Measurements from ENCODE around the gene C1S. TPM values are rescaled to one million over a fixed set of nuclear protein-coding genes. Genes with fewer than 3 reads are reported as not detected.
"Not testable (repeated sequence)": the region's sequence is repeated elsewhere in the genome, so short reads cannot be mapped to it uniquely, and the experiment has no call there.

C1S gene
- total RNA-seq, 1 experiment from 2014 or later = 32.4 TPM

DNA sequence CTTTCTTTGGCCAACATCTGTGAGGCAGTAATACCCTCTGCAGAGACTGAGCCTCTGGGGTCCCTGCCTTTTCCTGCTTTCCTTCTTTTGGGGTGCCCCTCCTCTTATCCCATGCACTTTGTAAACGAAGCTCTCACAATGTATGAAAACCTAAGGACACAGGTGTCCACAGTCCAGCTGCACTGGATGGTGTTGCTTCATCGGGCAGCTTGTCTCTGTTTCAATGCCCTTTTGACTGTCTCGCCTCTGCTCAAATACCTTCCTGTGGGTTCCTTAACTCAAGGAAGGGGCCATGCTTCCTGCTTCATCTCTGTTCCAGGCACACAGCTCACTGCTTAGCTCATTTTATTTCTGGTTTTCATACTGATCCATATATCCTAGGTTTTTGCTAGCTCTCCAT, 42.1 kb downstream of the C1S start:
- Histone ChIP-seq H3K9me3 (ENCODE audit: insufficient read depth, low read depth) (peaks cover 11% of the 10 kb centered on the region), H3K27me3 (ENCODE audit: insufficient read depth, low read depth) (no peaks in the 10 kb centered on the region), H3F3A (ENCODE audit: insufficient read depth, low read depth) (peaks cover 12% of the 10 kb centered on the region), H3K79me2 (ENCODE audit: low read depth) (peaks cover 22% of the 10 kb centered on the region), H3K27ac (no peak overlapping the region), H3K36me3 (ENCODE audit: low read depth) (peaks cover 20% of the 10 kb centered on the region), H2AFZ (no peak overlapping the region), H3K4me2 (no peak overlapping the region), H4K20me1 (ENCODE audit: insufficient read depth) (no peaks in the 10 kb centered on the region), H3K4me3 (no peak overlapping the region), H3K4me1 (replicated peaks; ENCODE audit: insufficient read depth) (peaks cover 20% of the 10 kb centered on the region), H3K9me2 (ENCODE audit: insufficient read depth) (no peaks in the 10 kb centered on the region)
- intact Hi-C loops (cut with micrococcal nuclease; ENCODE audit: unreplicated experiment) = no loop called here
- CTCF ChIA-PET = no interaction called here
- TF ChIP-seq, protein P1, sequence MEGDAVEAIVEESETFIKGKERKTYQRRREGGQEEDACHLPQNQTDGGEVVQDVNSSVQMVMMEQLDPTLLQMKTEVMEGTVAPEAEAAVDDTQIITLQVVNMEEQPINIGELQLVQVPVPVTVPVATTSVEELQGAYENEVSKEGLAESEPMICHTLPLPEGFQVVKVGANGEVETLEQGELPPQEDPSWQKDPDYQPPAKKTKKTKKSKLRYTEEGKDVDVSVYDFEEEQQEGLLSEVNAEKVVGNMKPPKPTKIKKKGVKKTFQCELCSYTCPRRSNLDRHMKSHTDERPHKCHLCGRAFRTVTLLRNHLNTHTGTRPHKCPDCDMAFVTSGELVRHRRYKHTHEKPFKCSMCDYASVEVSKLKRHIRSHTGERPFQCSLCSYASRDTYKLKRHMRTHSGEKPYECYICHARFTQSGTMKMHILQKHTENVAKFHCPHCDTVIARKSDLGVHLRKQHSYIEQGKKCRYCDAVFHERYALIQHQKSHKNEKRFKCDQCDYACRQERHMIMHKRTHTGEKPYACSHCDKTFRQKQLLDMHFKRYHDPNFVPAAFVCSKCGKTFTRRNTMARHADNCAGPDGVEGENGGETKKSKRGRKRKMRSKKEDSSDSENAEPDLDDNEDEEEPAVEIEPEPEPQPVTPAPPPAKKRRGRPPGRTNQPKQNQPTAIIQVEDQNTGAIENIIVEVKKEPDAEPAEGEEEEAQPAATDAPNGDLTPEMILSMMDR (conservative IDR thresholded peaks at IDR 0.05) = no peak
- no peak for TF ChIP-seq EZH2 (IDR thresholded peaks at IDR 0.05; ENCODE audit: low read depth)
- no TSS peak for BruUV-seq (replicated peaks)
- no peak for DNase-seq
- POLR2A ChIA-PET (ENCODE audit: unreplicated experiment) = no interaction called here

DNA sequence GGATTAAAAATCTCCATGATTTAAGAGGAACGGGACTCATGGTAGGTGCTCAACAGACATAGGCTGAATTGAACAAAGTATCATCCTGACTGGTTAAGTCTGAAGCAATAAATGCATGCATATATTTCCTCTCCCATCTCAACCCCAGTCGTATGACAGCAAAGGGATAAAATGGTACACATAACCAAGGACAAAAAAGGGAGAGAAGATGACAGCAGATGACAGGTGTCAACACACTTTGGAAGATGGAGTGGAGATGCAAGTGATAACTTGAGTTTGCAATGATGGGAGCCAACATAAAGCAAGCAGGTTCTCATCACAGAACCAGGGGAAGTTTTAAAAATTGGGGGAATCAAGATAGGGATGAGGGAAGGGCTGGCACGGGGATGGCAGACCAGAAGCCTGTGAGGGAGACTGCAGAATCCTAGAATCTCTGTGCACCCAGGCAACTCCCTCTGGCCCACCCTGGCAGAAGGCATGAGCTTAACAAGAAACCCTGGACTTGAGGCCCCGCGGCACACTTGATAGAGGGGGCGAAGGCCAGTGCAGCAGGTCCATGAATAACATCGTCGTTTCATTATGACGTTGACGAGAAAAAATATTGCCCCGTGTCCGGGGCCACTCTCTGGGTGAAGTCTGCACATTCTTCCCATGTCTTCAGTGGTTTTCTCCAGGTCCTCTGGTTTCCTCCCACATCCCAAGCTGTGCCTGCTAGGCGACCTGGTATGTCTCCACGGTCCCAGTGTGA, 43.5 kb downstream of the C1S start:
- Histone ChIP-seq H3K36me3 (ENCODE audit: low read depth) (peaks cover 20% of the 10 kb centered on the region), H3K9me2 (ENCODE audit: insufficient read depth) (no peaks in the 10 kb centered on the region), H3F3A (ENCODE audit: insufficient read depth, low read depth) (peaks cover 20% of the 10 kb centered on the region), H3K4me2 (no peak overlapping the region), H3K27ac (no peak overlapping the region), H3K79me2 (ENCODE audit: low read depth) (peaks cover 29% of the 10 kb centered on the region), H3K27me3 (ENCODE audit: insufficient read depth, low read depth) (no peaks in the 10 kb centered on the region), H4K20me1 (ENCODE audit: insufficient read depth) (no peaks in the 10 kb centered on the region), H2AFZ (no peak overlapping the region), H3K9me3 (ENCODE audit: insufficient read depth, low read depth) (peaks cover 11% of the 10 kb centered on the region), H3K4me3 (no peak overlapping the region), H3K4me1 (replicated peaks; ENCODE audit: insufficient read depth) (peaks cover 22% of the 10 kb centered on the region)
- ChIA-PET CTCF (no interaction called here), POLR2A (ENCODE audit: unreplicated experiment) (no interaction called here)
- no peak for DNase-seq
- TF ChIP-seq, protein P1 (conservative IDR thresholded peaks at IDR 0.05) = no peak
- no peak for TF ChIP-seq EZH2 (IDR thresholded peaks at IDR 0.05; ENCODE audit: low read depth)
- no TSS peak for BruUV-seq (replicated peaks)
- intact Hi-C loops (cut with micrococcal nuclease; ENCODE audit: unreplicated experiment) = no loop called here

DNA sequence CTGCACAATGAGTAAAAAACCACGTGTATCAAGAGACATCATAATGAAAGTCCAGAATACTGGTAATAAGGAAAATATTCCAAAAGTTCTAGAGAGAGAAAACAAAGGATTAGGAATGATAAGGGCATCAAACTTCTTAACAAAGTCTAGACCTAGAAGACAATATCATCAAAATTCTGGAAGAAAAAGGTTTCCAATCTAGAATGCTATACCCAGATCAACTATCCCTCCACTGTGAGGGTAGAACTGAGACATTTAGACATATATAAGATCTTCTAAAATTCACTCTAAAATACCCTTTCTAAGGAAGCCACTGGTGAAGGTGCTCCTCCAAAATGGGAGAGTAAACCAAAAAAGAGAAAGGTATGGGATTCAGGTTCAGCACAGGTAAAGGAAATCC, 45.6 kb downstream of the C1S start:
- no TSS peak for BruUV-seq (replicated peaks)
- H3K79me2 ChIP-seq (ENCODE audit: low read depth) = peaks cover 39% of the 10 kb centered on the region
- CTCF ChIA-PET = interaction anchor here (0.6 kb wide), 1 partner anchor 97 kb away, joined by 3 read pairs; no protein-coding TSS in a partner anchor
- intact Hi-C loops (cut with micrococcal nuclease; ENCODE audit: unreplicated experiment) = no loop called here
- H3K36me3 ChIP-seq (ENCODE audit: low read depth) = peaks cover 20% of the 10 kb centered on the region
- no peak overlapping the region for H3K4me3 ChIP-seq
- POLR2A ChIA-PET (ENCODE audit: unreplicated experiment) = no interaction called here
- TF ChIP-seq EZH2 (IDR thresholded peaks at IDR 0.05; ENCODE audit: low read depth) = no peak
- TF ChIP-seq, protein P1 (conservative IDR thresholded peaks at IDR 0.05) = no peak
- H4K20me1 ChIP-seq (ENCODE audit: insufficient read depth) = peaks cover 4% of the 10 kb centered on the region; the same call in 1 of the 2 replicates
- peaks cover 28% of the 10 kb centered on the region for H3K4me1 ChIP-seq (replicated peaks; ENCODE audit: insufficient read depth)
- H3K27me3 ChIP-seq (ENCODE audit: insufficient read depth, low read depth) = no peaks in the 10 kb centered on the region
- H3K27ac ChIP-seq = no peak overlapping the region
- no peak overlapping the region for H3K4me2 ChIP-seq
- peaks cover 20% of the 10 kb centered on the region for H3F3A ChIP-seq (ENCODE audit: insufficient read depth, low read depth)
- peaks cover 11% of the 10 kb centered on the region for H3K9me3 ChIP-seq (ENCODE audit: insufficient read depth, low read depth)
- no peak overlapping the region for H2AFZ ChIP-seq
- no peaks in the 10 kb centered on the region for H3K9me2 ChIP-seq (ENCODE audit: insufficient read depth)
- no peak for DNase-seq

DNA sequence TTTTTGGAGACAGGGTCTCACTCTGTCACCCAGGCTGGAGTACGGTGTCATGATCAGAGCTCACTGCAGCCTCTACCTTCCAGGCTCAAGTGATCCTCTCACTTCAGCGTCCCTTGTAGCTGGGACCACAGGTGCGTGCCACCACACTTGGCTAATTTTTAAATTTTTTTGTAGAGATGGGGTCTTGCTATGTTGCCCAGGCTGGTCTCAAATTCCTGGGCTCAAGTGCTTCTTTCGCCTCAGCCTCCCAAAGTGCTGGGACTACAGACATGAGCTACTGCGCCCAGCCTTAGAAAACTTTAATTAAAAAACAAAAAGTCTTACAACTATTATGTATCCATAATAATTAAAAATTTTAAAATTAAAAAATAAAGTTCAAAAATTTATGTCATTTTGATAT, 46.7 kb downstream of the C1S start:
- POLR2A ChIA-PET (ENCODE audit: unreplicated experiment) = interaction anchor here (0.6 to 2.3 kb wide), 5 partner anchors 13 to 255 kb away, joined by 4 to 27 read pairs (median 5); partner anchors contain the start of genes C12orf57, RNU7-1 and USP5

More for the DNA sequence above, 46.7 kb downstream of the C1S start:
- BruUV-seq (replicated peaks); H3K9me2 ChIP-seq (ENCODE audit: insufficient read depth); DNase-seq; H3K27ac ChIP-seq; H2AFZ ChIP-seq; intact Hi-C loops (cut with micrococcal nuclease; ENCODE audit: unreplicated experiment); H4K20me1 ChIP-seq (ENCODE audit: insufficient read depth); H3K27me3 ChIP-seq (ENCODE audit: insufficient read depth, low read depth): not testable (repeated sequence)
- Histone ChIP-seq H3K9me3 (ENCODE audit: insufficient read depth, low read depth) (peaks cover 11% of the 10 kb centered on the region), H3F3A (ENCODE audit: insufficient read depth, low read depth) (peaks cover 22% of the 10 kb centered on the region), H3K36me3 (ENCODE audit: low read depth) (peaks cover 20% of the 10 kb centered on the region), H3K4me1 (replicated peaks; ENCODE audit: insufficient read depth) (peaks cover 28% of the 10 kb centered on the region), H3K4me3 (0 out of 2 replicates have a peak overlapping the region, but pooled peaks have one; percentile 14), H3K4me2 (peak overlapping the region; percentile 51), H3K79me2 (ENCODE audit: low read depth) (peaks cover 39% of the 10 kb centered on the region)
- CTCF ChIA-PET = interaction anchor here (0.5 to 2.7 kb wide), 4 partner anchors 38 to 568 kb away, joined by 3 to 15 read pairs (median 4); partner anchors contain the start of genes C12orf57, C1S and RNU7-1
